SIG-M5 (cell line): ENCODE measurements around the gene ANKMY2.

Experiments used
- DNase-seq: peaks from one replicate; lab custom pipeline; 2025; lab: John Stamatoyannopoulos, UW

ANKMY2 gene

DNA sequence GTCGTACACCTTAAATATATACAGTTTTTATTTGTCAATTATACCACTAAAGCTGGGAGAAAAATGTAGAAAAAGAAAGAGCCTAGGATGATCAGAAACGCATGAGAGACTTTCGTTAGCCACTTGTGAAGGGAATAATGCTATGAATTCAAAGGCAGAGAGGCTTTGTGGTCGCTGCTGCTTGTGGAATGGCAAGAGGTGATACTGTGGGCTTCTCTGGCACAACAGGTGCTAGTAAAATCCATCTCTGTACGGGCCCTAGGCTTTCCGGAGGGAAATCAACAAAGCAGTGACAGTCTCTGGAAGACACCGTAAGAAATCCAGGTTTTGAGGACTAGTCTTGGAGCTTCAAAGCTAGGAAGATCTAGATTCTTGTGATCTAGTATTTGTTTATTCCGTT is 66.3 kb downstream of the ANKMY2 start:
- DNase-seq = no peak

DNA sequence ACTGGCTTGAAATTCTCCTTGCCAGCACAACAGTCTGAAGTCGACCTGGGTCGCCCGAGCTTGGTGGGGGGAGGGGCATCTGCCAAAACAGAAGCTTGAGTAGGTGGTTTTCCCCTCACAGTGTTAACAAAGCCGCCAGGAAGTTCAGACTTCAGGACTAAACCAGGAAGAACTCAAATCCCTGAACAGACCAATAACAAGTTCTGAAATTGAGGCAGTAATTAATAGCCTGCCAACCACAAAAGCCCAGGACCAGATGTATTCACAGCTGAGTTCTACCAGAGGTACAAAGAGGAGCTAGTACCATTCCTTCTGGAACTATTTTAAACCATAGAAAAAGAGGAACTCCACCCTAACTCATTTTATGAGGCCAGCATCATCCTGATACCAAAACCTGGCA is 73.6 kb downstream of the ANKMY2 start:
- no peak for DNase-seq

DNA sequence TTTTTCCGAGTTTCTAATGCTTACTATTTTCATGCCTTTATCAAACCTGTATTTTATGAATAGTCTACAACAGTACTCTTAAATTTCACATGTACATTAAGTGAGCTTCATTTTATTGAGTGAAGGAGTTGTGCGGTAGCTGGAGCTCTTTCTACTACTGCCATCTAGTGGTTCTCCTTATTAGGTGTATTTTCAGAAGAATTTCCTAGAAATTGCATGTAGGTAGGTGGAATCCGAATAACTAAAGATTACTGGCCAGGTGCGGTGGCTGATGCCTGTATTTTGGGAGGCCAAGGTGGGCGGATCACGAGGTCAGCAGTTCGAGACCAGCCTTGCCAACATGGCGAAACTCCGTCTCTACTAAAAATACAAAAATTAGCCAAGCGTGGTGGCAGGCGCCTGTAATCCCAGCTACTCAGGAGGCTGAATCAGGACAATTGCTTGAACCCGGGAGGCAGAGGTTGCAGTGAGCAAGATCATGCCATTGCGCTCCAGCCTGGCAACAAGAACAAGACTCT is 80.6 kb downstream of the ANKMY2 start:
- no peak for DNase-seq

DNA sequence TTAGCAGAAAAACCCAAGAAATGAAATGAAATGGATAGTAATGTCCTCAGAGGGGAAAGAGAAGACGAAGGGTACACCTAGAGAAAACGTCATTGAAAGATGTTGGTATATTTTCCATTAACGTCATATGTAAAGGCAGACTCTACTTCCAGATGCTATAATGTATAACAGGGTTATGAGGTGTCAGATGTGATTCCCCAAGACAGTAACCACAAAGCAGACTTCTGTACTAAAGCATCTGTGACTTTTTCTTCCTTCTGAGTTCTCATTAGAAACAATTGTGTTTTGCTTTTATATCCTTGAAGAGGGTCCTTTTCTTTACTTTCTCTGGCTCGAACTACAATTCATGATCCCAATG is 81.6 kb downstream of the ANKMY2 start:
- no peak for DNase-seq

DNA sequence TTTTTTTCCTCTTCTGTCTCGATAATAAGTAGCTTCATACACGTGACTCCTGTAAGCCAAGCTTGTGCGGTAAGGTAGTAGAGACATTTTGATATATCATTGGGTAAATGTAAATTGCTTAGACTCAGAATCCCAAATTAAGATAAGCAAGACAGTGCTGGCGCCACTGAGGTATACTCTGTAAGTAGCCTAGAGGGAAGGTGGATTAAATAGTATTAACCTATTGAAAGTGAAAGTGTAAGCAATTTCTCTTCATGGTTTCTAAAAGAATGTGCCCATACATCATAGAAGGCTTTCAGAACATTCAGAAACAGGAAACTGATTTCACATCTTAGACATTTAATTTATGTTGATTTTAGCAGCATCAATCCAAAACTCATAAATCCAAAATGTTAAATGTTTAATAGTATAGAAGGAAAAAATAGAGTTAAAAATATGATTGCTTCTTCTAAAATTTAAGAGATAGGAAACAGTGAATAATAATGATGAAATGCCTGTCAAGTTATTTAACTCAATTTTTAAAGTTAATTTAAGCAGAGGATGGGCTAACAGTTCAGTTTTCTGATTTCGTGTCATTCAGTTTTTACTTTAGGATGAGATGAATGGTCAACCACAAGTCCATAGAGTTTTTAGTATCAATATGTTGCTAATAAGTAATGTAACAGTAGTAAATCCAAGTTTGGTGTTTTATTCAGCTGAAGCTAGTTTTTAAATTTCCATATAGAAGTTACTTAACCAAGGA is 82.1 kb downstream of the ANKMY2 start:
- no peak for DNase-seq

DNA sequence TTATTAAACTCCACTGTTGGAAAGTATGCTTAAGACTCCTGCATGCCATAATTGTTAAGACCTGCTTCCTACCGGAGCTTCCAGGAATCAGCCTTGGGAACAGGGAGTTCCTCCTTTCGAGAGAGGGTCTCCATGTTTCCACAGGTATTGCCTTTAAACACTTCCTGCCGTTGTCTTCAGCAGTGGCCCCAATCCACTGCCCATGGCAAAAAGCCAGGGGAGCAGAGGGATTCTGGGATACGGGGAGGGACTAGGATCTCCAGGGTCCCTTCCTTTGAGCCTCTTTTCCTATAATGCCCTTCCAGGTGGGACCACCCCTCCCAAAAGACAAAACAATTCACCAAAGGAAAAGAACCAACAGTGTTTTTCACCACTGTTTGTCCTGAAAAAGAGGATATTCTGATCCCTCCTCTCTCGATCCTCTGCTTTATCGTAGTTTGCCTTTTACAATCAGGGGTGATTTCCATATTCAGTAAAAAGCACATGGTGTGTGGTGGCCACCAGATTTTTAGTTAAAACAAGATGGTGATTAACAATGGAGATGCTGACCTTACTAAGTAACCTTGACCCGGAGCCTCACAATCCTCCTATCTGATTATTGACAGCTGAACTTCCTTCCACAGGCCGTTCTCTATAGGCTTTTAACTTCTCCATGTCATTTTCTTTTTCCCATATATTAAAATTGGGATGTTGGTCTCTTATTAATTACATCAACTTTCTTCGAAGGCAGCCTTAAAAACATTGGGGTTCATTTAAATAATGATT is 82.9 kb downstream of the ANKMY2 start:
- DNase-seq = no peak

DNA sequence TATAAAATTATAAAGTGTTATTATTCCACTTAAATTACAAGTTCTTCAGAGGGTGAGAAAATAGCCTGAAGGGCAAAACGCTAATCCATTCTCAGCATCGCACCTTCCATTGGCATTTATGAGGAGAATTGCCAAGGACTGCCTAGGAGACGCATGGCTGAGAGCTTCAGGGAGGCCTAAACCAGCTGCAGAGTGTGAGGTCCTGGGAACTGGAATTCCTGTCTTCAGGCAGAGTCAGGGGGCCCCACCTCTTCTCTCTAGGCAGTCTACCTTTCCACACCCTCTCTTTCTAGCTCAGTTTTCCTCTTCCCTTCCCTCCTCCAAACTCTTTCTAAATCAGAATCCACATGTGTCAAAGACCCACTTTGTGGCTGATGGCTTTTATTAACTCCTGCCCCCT is 83.6 kb downstream of the ANKMY2 start:
- DNase-seq = no peak

DNA sequence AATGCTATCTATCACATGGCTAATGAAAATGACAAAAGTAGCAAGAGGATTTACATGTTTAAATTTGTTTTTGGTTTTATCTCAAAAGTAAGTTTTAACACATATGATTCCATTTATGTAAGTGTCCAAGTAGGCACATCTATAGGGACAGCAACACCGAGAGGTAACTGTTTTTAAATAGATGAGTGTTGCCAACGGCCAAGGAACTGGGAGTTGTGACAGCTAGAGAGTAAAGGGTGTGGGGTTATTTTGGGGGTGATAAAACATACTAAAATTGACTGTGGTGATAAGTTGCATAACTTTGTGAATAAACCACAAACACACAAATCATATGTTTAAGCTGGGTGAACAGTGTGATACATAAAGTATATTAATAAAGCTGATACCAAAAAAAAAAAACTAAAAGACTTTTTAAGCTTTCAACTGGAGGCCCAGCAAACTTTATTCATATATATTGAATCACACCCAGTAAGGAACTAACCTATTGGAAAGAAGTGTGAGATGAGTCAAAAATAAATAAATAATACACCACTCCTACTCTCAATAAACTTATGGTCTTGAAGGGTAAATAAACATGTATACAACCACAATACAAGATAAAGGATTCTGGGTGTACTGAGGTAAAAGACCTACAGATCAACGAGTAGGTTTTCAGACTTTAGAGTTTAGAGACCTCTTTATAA is 85.9 kb downstream of the ANKMY2 start:
- DNase-seq = no peak

DNA sequence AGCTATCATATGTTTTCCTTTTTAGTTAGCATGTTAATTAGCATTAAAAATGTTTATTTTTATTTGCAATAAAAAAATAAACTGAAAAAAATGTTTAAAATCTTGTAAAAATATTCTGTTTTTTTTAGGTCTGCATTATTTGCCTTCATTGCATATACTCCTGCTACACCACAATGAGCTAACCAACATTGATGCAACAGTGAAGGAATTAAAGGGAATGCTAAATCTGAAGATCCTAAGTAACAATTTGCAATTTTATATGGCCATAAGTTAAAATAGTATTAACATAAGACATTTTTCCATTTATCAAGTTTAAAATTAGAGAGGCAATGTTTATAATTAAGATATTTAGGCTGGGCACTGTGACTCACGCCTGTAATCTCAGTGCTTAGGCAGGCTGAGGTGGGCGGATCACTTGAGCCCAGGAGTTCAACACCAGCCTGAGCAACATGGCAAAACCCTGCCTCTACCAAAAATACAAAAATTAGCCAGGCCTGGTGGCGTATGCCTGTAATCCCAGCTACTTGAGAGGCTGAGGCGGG is 86.7 kb downstream of the ANKMY2 start:
- no peak for DNase-seq

DNA sequence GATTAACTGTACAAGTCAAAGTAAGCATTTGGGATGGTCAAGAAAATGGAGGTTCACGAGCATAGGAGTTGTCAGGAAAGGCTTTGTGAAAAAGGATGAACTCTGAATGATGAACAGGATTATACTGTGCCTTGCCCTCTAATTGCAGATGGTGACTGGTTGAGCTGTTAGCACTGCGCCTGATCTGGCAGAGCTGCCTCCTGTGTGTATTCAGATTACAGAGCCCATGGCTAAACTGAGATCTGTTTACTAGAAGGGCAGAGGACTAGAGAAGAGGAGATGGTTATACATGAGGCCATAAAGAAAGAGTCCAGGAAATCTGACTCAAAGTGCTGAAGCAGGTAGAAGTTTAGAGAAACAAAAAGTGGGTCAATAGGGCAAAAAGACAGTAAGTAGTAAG is 89.2 kb downstream of the ANKMY2 start:
- DNase-seq = no peak

DNA sequence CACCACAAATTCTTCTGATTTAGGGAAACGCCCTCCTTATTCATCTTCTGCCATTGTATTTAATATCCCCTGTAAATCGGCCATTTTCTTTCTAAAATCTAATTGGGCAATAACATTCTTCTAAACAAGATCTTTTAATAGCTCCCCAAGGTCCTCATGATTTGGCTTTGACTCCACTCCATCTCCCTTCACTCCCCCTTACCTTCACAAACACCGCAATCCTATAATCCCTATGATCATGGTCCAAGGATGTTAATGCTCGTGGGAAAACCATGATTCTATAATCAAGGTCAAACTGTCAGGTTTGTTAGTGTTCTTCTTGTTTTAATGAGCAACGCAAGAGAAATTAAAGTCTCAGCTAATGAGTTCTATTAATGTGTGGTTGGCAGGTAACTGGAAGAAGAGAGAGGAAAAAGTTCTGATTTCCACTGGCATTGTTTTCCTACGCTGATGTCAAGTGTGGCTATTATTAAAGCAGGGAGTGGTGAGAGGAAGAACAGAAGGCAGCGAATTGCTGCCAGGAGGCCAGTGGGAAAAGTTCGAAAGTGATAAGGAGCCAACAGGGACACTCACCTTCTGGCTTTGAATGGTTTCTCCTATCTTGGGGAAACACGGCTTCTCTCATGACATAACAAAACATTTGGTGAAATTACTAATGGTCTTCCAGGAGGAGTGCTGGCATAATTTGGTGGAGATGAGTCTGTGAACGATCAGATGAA is 90.9 kb downstream of the ANKMY2 start:
- no peak for DNase-seq

DNA sequence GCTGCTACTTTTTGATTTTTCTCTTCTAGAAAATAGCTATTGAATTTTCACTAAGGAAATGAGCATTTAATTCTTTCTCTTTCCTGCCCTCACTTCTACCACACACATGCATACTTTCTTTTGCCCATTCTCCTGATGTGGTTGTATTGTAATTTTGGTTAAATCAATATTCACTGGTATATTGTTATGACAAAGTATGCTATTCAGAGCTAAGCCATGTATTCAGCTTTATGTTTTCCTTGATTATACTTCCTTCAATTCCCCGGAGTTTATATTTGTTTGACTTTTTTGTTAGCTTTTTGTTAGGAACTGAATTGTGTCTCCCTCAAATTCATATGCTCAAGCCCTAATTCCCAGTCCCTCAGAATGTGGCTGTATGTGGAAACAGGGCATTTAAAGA is 94.9 kb downstream of the ANKMY2 start:
- no peak for DNase-seq
